Retinal pigment epithelial cell (primary cell): ENCODE results near the gene NCBP3.

Source experiments
- DNase-seq: peaks from one replicate; pipeline ENCODE4 v3.0.0-alpha.2; 2010; ENCODE audit warnings: low read depth
- H3K4me3 ChIP-seq: 2 replicates; pipeline ENCODE4 v1.5.1; 2011; ENCODE audit warnings: mild to moderate bottlenecking, low read length, control low read depth, moderate library complexity
- CTCF ChIP-seq: conservative IDR thresholded peaks from 2 replicates; pipeline ENCODE4 v1.5.1; 2011; ENCODE audit warnings: low read depth, low read length, control low read depth, inconsistent platforms

The NCBP3 gene

GRCh38 chr17:3812771-3813170 is 33.3 kb downstream of the NCBP3 start:
- DNase-seq, result no peak
- H3K4me3 ChIP-seq, result no peak overlapping the region
- TF ChIP-seq CTCF, result no peak

GRCh38 chr17:3812284-3812683 is 33.8 kb downstream of the NCBP3 start:
- DNase-seq, result no peak
- no peak for TF ChIP-seq CTCF
- H3K4me3 ChIP-seq, result no peak overlapping the region

GRCh38 chr17:3810019-3810418 is 36.0 kb downstream of the NCBP3 start:
- TF ChIP-seq CTCF, result no peak
- H3K4me3 ChIP-seq, result no peak overlapping the region
- DNase-seq, result no peak

GRCh38 chr17:3809135-3809534 is 36.9 kb downstream of the NCBP3 start:
- TF ChIP-seq CTCF, result no peak
- no peak overlapping the region for H3K4me3 ChIP-seq
- DNase-seq, result no peak

GRCh38 chr17:3808701-3809100 is 37.3 kb downstream of the NCBP3 start:
- DNase-seq, result no peak
- TF ChIP-seq CTCF, result no peak
- no peak overlapping the region for H3K4me3 ChIP-seq

GRCh38 chr17:3805581-3805980 is 40.5 kb downstream of the NCBP3 start:
- TF ChIP-seq CTCF, result no peak
- no peak overlapping the region for H3K4me3 ChIP-seq
- no peak for DNase-seq

GRCh38 chr17:3804503-3804931 is 41.5 kb downstream of the NCBP3 start:
- no peak overlapping the region for H3K4me3 ChIP-seq
- DNase-seq, result no peak
- no peak for TF ChIP-seq CTCF
